Endometrial microvascular endothelial cells (primary cell): ENCODE results near the gene PPP1R11. TPM values are rescaled to one million over a fixed set of nuclear protein-coding genes. Genes with fewer than 3 reads are reported as not detected.
"Not testable (repeated sequence)": the region's sequence is repeated elsewhere in the genome, so short reads cannot be mapped to it uniquely, and the experiment has no call there.

Experiments used
- in situ Hi-C: cut with HindIII; loops from 2 replicates; pipeline ENCODE4 v1.10.0; 2017; ENCODE audit warnings: low sequenced_read_pairs, low pct_unique_long_range_greater_than_20kb; ENCODE audit errors: inconsistent ontology term
- total RNA-seq: library from RNA; depleted of rRNA; stranded (reverse); fragments of >200 nt; gene quantifications from one replicate; pipeline ENCODE4 v1.2.3, GENCODE V29; 2015; ENCODE audit errors: inconsistent ontology term

PPP1R11 gene
- total RNA-seq, 1 donor from 2014 or later = 37.1 TPM

DNA sequence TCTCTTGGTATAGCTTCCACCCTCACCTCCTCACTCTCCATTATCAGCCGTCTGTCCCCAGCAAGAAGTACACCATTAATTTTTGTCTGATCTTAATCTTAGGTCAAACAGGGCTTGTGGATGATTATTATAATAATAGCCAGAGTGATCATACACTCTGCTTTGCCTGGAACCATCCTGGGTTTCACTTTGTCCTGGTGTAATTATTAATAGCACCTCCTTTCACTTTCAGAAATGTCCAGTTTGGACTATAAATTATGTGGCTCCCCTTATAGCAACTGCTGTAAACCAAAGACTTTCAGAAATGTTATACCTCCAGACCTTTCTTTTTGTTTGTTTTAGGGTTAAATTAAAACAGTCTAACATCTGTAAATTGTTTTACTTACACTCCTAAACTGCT is 46.8 kb downstream of the PPP1R11 start:
- in situ Hi-C loops = no loop called here

- in situ Hi-C loops = no loop called here
Observed at GRCh38 chr6:30116724-30117123, 49.7 kb downstream of the PPP1R11 start.

GRCh38 chr6:30118691-30119090 is 51.7 kb downstream of the PPP1R11 start:
- in situ Hi-C loops = not testable (repeated sequence)

Other genes starting within 250 kb of the PPP1R11 start
- not detected for gene HLA-G, start 239.4 kb upstream of the PPP1R11 start, total RNA-seq
- gene HLA-A, start 124.7 kb upstream of the PPP1R11 start, total RNA-seq = 723 TPM
- gene POLR1H, start 5.9 kb upstream of the PPP1R11 start, total RNA-seq = 52.0 TPM
- gene RNF39, start 8.6 kb downstream of the PPP1R11 start, total RNA-seq = not detected
- not detected for gene TRIM31, start 45.9 kb downstream of the PPP1R11 start, total RNA-seq
- gene TRIM40, start 68.9 kb downstream of the PPP1R11 start, total RNA-seq = not detected
- not detected for gene TRIM10, start 94.0 kb downstream of the PPP1R11 start, total RNA-seq
- not detected for gene TRIM15, start 96.3 kb downstream of the PPP1R11 start, total RNA-seq
- gene TRIM26, start 146.2 kb downstream of the PPP1R11 start, total RNA-seq = 62.9 TPM